CD4-positive, alpha-beta T cell treated with Interferon gamma for 1 hour (primary cell): ENCODE data around the gene S100B.
"Not testable (repeated sequence)": the region's sequence is repeated elsewhere in the genome, so short reads cannot be mapped to it uniquely, and the experiment has no call there.

ENCODE experiments used
- DNase-seq: peaks from one replicate; pipeline ENCODE4 v3.0.0-alpha.2; 2020

The S100B gene

GRCh38 chr21:46598581-46599572, 6.0 kb downstream of the S100B start:
- DNase-seq = no peak

- no peak for DNase-seq
These were observed 7.0 kb downstream of the S100B start for GRCh38 chr21:46597896-46598343.

DNA sequence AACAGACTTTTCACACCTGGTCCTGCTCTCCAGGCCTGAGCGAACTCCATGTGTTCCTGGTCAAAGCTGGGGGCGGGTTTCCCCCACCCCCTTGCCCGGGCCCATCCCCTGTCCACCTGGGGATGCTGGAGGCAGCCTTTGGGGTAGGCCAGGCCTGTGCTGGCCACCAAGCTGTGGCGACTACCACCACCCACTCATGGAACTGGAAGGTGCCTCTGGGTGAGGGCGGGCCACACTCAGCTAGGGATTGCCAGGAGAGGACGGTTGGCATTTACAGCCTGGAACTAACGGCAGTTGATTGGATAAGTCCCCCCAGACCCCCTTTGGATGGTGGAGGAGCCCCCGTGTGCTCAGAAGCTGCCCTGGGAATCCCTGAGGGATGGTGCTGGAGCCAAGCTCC, 7.9 kb downstream of the S100B start:
- DNase-seq = no peak

DNA sequence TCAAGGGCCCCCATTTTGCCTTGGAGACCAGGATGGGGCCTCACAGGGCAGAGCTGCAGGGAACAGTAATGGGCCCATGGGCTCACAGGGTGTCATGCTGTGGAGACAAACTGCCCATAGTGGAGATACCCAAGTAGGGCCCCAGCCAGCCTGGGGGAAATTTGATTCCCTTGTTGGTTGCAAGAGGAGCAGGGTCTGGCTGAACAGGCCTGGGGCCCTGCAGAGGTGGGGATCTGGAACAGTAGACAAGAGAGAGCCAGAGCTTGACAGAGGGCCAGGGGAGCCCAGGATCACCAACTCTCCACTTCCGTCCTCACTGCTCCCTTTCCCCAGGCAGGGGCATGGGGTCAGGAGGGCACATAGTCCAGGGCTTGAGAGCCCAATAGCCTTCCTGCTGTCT, 8.7 kb downstream of the S100B start:
- DNase-seq = no peak

DNA sequence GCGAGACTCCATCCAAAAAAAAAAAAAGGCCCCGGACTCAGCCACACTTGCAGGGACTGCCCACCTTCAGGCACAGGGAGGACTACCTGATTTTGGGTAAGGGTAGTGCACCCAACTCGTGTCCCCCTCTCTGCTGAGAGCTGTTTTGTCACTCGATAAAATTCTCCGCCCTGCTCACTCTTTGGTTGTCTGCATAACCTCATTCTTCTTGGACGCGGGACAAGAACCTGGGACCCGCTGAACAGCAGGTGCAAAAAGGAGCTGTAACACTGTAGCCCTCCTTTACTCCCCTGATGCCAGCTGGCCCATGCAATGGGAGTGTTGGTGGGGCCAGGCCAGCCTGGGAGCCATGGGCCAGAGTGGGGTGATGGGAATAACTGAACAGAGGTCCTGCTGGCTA, 10.6 kb downstream of the S100B start:
- DNase-seq = no peak

DNA sequence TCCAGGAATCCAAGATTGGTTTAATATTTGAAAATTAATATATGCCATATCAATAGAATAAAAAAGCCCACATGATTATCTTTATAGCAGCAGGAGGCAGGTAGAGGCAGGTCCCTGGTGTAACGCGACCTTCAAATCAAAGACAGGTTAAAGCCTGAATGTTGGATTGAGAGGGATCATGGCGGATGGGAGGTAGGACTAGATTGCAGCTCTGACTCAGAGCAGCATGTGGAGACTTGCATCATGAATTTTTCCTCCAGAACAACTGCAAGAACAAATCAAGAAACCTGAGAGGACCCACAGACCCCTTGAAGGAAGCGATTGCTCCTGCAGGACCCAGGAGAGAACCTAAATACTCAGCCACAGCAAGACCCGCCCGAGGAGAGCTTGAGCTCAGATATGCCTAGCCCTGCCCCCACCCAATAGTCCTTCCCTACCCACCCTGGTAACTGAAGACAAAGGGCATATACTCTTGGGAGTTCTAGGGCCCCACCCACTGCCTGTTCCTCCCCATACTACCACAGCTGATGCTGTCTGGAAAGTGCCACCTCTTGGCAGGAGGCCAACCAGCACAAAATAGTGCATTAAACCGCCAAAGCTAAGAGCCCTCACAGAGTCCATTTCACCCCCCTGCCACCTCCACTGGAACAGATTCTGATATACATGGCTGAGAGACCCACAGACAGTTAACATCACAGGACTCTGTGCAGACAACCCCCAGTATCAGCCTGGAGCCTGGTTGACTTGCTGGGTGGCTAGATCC, 19.5 kb downstream of the S100B start:
- DNase-seq = no peak

DNA sequence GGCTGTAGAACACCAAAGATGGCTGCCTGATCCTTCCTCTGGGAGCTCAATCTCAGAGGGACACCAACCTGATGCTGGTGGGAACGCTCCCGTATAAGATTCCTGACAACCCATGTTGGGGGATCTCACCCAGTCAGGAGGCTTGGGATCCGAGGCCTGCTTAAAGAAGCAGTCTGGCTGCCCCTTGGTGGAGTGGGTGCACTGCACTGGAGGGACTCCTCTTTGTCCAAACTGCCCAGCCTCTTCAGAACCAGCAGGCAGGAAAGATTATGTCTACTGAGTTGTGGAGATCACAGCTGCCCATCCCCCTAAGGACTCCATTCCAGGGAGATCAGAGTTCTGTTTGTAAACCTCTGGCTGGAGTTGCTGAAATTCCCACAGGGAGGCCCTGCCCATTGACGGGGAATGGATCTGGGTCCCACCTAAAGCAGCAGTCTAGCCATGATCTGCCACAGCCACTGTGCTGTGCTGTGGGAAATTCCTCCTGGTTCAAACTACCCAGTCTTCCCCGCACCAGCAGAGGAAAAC, 23.0 kb downstream of the S100B start:
- DNase-seq = no peak

GRCh38 chr21:46579394-46579793, 25.5 kb downstream of the S100B start:
- DNase-seq = not testable (repeated sequence)

- DNase-seq = not testable (repeated sequence)
These were observed 27.1 kb downstream of the S100B start for GRCh38 chr21:46577786-46578185.

- DNase-seq = no peak
These were observed 32.0 kb downstream of the S100B start for GRCh38 chr21:46572850-46573249.

DNA sequence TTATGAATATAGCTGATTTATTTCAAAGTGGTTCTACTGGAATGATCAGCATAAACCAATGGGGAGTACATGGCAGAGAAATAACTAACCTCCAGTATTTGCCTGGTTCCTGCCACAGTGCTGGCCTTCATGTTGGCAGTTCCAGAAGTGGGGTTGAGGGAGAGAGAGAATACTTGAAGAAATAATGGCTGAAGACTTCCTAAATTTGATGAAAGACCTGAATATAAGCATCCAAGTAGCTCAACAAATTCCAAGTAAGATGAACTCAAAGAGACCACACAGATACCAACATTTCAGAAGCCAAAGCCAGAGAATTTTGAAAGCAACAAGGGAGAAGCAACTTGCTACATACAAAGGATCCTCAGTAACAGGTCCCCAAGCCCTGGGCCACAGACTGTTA, 34.3 kb downstream of the S100B start:
- DNase-seq = no peak

- DNase-seq = no peak
These were observed 34.8 kb downstream of the S100B start for GRCh38 chr21:46570119-46570518.

- DNase-seq = no peak
These were observed 35.8 kb downstream of the S100B start for GRCh38 chr21:46569081-46569480.

DNA sequence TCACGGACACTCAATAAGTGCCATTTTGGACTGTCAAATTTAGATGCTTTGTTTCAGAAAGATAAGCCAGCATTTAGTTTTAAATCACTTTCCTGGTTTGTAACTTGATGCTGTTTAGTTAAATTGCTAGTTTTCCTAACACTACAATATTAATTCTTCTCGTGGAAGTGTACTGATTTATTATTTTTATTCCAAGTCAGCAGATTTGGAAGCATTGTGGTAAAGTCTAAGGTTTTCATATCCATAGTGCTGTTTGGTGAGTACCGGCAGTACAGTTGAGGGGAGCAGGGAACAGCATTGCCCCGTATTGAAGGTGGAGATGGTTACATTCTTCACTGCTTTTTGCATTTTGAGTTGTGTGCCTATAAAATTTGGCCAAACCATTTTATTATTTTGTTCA, 36.3 kb downstream of the S100B start:
- DNase-seq = no peak

- DNase-seq = no peak
These were observed 37.5 kb downstream of the S100B start for GRCh38 chr21:46567348-46567747.

DNA sequence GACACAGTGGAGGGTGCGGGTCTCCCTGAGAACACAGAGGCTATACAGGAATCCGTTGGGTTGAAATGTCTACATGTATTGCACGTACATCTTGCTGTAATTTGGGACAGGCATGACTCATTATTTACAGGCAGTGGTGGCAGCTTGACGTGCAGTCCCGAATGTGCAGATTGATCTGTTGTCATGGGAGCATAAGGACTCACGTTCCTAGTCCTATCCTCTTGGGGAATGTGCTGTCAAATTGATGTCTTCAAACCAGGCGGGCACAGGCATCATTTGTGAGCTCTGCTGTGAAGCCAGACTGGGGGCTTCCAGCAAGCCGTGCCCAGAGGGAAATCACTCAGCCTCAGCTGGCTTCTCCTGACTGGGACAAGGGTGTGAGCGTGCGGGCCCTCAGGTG, 40.5 kb downstream of the S100B start:
- DNase-seq = no peak

- DNase-seq = no peak
These were observed 41.8 kb downstream of the S100B start for GRCh38 chr21:46562964-46563607.

- DNase-seq = no peak
These were observed 42.4 kb downstream of the S100B start for GRCh38 chr21:46562472-46562871.

DNA sequence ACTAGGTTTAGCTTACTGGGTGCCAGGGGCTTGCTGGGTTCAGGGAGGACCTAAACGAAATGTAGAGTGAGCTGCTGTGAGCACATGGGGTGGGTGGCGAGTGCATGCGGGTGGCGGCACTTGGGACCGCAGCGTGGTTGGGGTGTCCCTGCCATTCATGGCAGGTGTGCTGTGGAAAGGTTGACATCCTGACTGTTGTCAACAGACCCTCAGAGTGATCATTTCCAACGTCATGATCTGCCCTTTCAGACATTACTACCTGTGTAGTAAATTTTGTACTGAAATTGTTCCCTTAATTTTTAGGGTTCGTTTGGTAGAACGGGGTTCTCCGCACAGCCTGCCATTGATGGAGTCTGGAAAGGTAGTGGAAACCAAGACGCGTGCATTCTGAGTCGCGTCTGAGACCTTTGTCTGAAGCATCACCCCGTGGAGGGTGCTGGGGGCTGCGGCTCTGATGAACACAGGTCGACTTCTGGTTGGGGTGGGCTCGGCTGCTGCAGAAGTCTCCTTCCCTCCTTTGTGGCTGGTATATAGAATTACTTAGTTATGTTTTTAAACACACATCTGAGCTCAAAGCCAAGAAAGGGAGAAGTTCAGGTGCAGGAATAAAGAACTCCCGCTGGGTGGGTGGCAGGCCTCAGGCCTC, 43.3 kb downstream of the S100B start:
- no peak for DNase-seq

GRCh38 chr21:46560568-46561444, 44.1 kb downstream of the S100B start:
- no peak for DNase-seq

GRCh38 chr21:46559291-46559983, 45.4 kb downstream of the S100B start:
- DNase-seq = peak; percentile 51
